ENCODE measurements around the gene SRPK2. TPM values are rescaled to one million over a fixed set of nuclear protein-coding genes. Genes with fewer than 3 reads are reported as not detected.

SRPK2 gene
- total RNA-seq, 4 donors from 2014 or later, result 37.1 to 48.1 (median 46.3) TPM

GRCh38 chr7:105257338-105257737, 131.4 kb downstream of the SRPK2 start:
- Histone ChIP-seq H3K27ac (no peak overlapping the region), H3K36me3 (no peaks in the 10 kb centered on the region), H3K9me3 (no peaks in the 10 kb centered on the region), H3K4me1 (peaks cover 11 to 15% of the 10 kb centered on the region in 2 donors), H3K4me3 (replicated peaks in 1 of 3) (no peak overlapping the region), H3K27me3 (no peaks in the 10 kb centered on the region)
- WGBS, 2 donors, result 0 to 7% methylated on average over 1 of the region's 1 CpG
- DNase-seq, result no peak
- TF ChIP-seq POLR2A (IDR thresholded peaks at IDR 0.05) (no peak), CTCF (IDR thresholded peaks at IDR 0.05) (no peak)
- intact Hi-C loops (cut with DNase I), result no loop called here

- Histone ChIP-seq H3K9me3 (no peaks in the 10 kb centered on the region), H3K4me1 (peaks cover 11 to 15% of the 10 kb centered on the region in 2 donors), H3K27me3 (no peaks in the 10 kb centered on the region), H3K4me3 (replicated peaks in 1 of 3) (no peak overlapping the region), H3K36me3 (no peaks in the 10 kb centered on the region), H3K27ac (no peak overlapping the region)
- no peak for DNase-seq
- TF ChIP-seq POLR2A (IDR thresholded peaks at IDR 0.05) (no peak), CTCF (IDR thresholded peaks at IDR 0.05) (no peak)
- intact Hi-C loops (cut with DNase I), result no loop called here
- 53 to 57% methylated on average over 2 of the region's 2 CpGs for WGBS, 2 donors
Observed at GRCh38 chr7:105256761-105257231, 131.9 kb downstream of the SRPK2 start.

GRCh38 chr7:105250706-105251105, 138.0 kb downstream of the SRPK2 start:
- Histone ChIP-seq H3K4me3 (replicated peaks in 1 of 3) (no peak overlapping the region), H3K27me3 (no peaks in the 10 kb centered on the region), H3K36me3 (no peaks in the 10 kb centered on the region), H3K4me1 (peaks cover 0 to 14% of the 10 kb centered on the region in 2 donors), H3K27ac (no peak overlapping the region), H3K9me3 (no peaks in the 10 kb centered on the region)
- intact Hi-C loops (cut with DNase I), result no loop called here
- WGBS, 2 donors, result 87 to 94% methylated on average over 3 of the region's 3 CpGs
- TF ChIP-seq CTCF (IDR thresholded peaks at IDR 0.05) (no peak), POLR2A (IDR thresholded peaks at IDR 0.05) (no peak)
- DNase-seq, result no peak

GRCh38 chr7:105250239-105250638, 138.5 kb downstream of the SRPK2 start:
- Histone ChIP-seq H3K27me3 (no peaks in the 10 kb centered on the region), H3K9me3 (no peaks in the 10 kb centered on the region), H3K27ac (no peak overlapping the region), H3K36me3 (no peaks in the 10 kb centered on the region), H3K4me1 (peaks cover 0 to 19% of the 10 kb centered on the region in 2 donors), H3K4me3 (replicated peaks in 1 of 3) (no peak overlapping the region)
- intact Hi-C loops (cut with DNase I), result no loop called here
- TF ChIP-seq CTCF (IDR thresholded peaks at IDR 0.05), result no peak
- no peak for TF ChIP-seq POLR2A (IDR thresholded peaks at IDR 0.05)
- 87 to 93% methylated on average over 4 of the region's 4 CpGs for WGBS, 2 donors
- DNase-seq, result no peak

- DNase-seq, result no peak
- Histone ChIP-seq H3K9me3 (no peaks in the 10 kb centered on the region), H3K27ac (no peak overlapping the region), H3K36me3 (no peaks in the 10 kb centered on the region), H3K4me3 (replicated peaks in 1 of 3) (no peak overlapping the region), H3K4me1 (peaks cover 0 to 22% of the 10 kb centered on the region in 2 donors), H3K27me3 (no peaks in the 10 kb centered on the region)
- intact Hi-C loops (cut with DNase I), result no loop called here
- TF ChIP-seq POLR2A (IDR thresholded peaks at IDR 0.05) (no peak), CTCF (IDR thresholded peaks at IDR 0.05) (no peak)
Observed at GRCh38 chr7:105249216-105249615, 139.5 kb downstream of the SRPK2 start.
